ENCODE results near the gene UBR4. TPM values are rescaled to one million over a fixed set of nuclear protein-coding genes. Genes with fewer than 3 reads are reported as not detected.

The UBR4 gene
- total and polyA plus RNA-seq, 10 of the 15 experiments (the other 5 are each of a cell fraction or from before 2014, with no cell fraction given) = 34.2 to 124 (median 56.2) TPM

GRCh38 chr1:19084206-19084738 is 125.8 kb downstream of the UBR4 start:
- in situ Hi-C loops (cut with MboI) = no loop called here
- no peaks in the 10 kb centered on the region for H3K79me2 ChIP-seq (ENCODE audit: control insufficient read depth, insufficient read depth, low read length)
- no peak overlapping the region for H2AFZ ChIP-seq (ENCODE audit: control insufficient read depth, low read depth, low read length)
- no peaks in the 10 kb centered on the region for H3K27me3 ChIP-seq (replicated peaks in 1 of 2; ENCODE audit: control insufficient read depth in 2 of 2, insufficient read depth in 2 of 2, low read length in 1 of 2)
- H3K4me3 ChIP-seq = no peak overlapping the region
- intact Hi-C loops (cut with micrococcal nuclease; ENCODE audit: unreplicated experiment) = no loop called here
- no peak for TF ChIP-seq HDGF (IDR thresholded peaks at IDR 0.05)
- no peak for TF ChIP-seq ZNF384 (IDR thresholded peaks at IDR 0.05; ENCODE audit: borderline replicate concordance, low read depth, low read length)
- no peak for TF ChIP-seq ETV6 (conservative IDR thresholded peaks at IDR 0.05 in 1 of 2, IDR thresholded peaks at IDR 0.05 in 1 of 2; ENCODE audit: borderline replicate concordance in 1 of 2, low read depth in 1 of 2)
- no peak for TF ChIP-seq ATF3 (IDR thresholded peaks at IDR 0.05; ENCODE audit: borderline replicate concordance, extremely low read depth, low read depth, low read length)
- no peak for TF ChIP-seq MTA3 (IDR thresholded peaks at IDR 0.05; ENCODE audit: borderline replicate concordance, low read length)
- TF ChIP-seq ZBTB33 (IDR thresholded peaks at IDR 0.05) = no peak
- TF ChIP-seq STAT1 (conservative IDR thresholded peaks at IDR 0.05) = no peak
- no peak for TF ChIP-seq ELK1 (IDR thresholded peaks at IDR 0.05; ENCODE audit: low read depth, low read length)
- no peak for TF ChIP-seq ZNF217 (IDR thresholded peaks at IDR 0.05)
- no peak for TF ChIP-seq MYC (IDR thresholded peaks at IDR 0.05; ENCODE audit: insufficient read depth, insufficient read length, insufficient replicate concordance, low read length, severe bottlenecking)
- TF ChIP-seq POU2F2 (IDR thresholded peaks at IDR 0.05; ENCODE audit: borderline replicate concordance, low read depth, low read length) = no peak
- TF ChIP-seq NR2C2 (IDR thresholded peaks at IDR 0.05; ENCODE audit: borderline replicate concordance, control insufficient read depth, insufficient read length, low read depth) = no peak
- no peak for TF ChIP-seq IKZF2 (IDR thresholded peaks at IDR 0.05)
- TF ChIP-seq NKRF (conservative IDR thresholded peaks at IDR 0.05) = no peak
- TF ChIP-seq ZNF207 (IDR thresholded peaks at IDR 0.05; ENCODE audit: borderline replicate concordance) = no peak
- 93% methylated on average over 20 of the region's 20 CpGs for WGBS (ENCODE audit: insufficient coverage, insufficient replicate concordance, low lambda C conversion rate, missing lambda C conversion rate)
- no peak for ATAC-seq
- no peak overlapping the region for H3K4me2 ChIP-seq (ENCODE audit: control insufficient read depth, insufficient read depth)
- H3K9ac ChIP-seq (ENCODE audit: control insufficient read depth, insufficient read depth, low read length) = no peak overlapping the region
- no peaks in the 10 kb centered on the region; the same call in 1 of the 2 replicates for H4K20me1 ChIP-seq (ENCODE audit: control insufficient read depth, insufficient read depth)
- H3K9me3 ChIP-seq (replicated peaks; ENCODE audit: control insufficient read depth, insufficient read depth, low read length) = no peaks in the 10 kb centered on the region
- H3K36me3 ChIP-seq (ENCODE audit: control insufficient read depth in 2 of 2, insufficient read depth in 2 of 2, low read length in 1 of 2) = peaks cover 50 to 51% of the 10 kb centered on the region in 2 experiments
- ChIA-PET CTCF (interaction anchor here (1.0 kb wide), 1 partner anchor 178 kb away, joined by 3 read pairs; no protein-coding TSS in a partner anchor), SMC1A (ENCODE audit: uncharacterized antibody, unreplicated experiment) (no interaction called here), POLR2A (no interaction called here), RAD21 (ENCODE audit: unreplicated experiment) (no interaction called here)
- peaks cover 20% of the 10 kb centered on the region for H3K4me1 ChIP-seq (ENCODE audit: control insufficient read depth, insufficient read depth, low read length)
- H3K27ac ChIP-seq (ENCODE audit: control insufficient read depth, insufficient read depth) = no peak overlapping the region
- no TSS peak for BruUV-seq (replicated peaks)
- no peak for DNase-seq (ENCODE audit: low read depth, low spot score)
- FAIRE-seq = no peak

All from GM12878 (cell line).